DMS53 (cell line): ENCODE data around the gene JARID2.
"Not testable (repeated sequence)": the region's sequence is repeated elsewhere in the genome, so short reads cannot be mapped to it uniquely, and the experiment has no call there.

Experiments
- DNase-seq: peaks from one replicate; lab custom pipeline; 2025; lab: John Stamatoyannopoulos, UW

The JARID2 gene

GRCh38 chr6:15289456-15289855, 43.6 kb downstream of the JARID2 start:
- not testable (repeated sequence) for DNase-seq

GRCh38 chr6:15290067-15290680, 44.3 kb downstream of the JARID2 start:
- no peak for DNase-seq

GRCh38 chr6:15290962-15291704, 45.3 kb downstream of the JARID2 start:
- DNase-seq = no peak

GRCh38 chr6:15292721-15293302, 46.9 kb downstream of the JARID2 start:
- DNase-seq = no peak

- DNase-seq = peak; percentile 14
These were observed 47.8 kb downstream of the JARID2 start for GRCh38 chr6:15293674-15294073.

GRCh38 chr6:15294504-15294903, 48.6 kb downstream of the JARID2 start:
- DNase-seq = no peak

- DNase-seq = no peak
These were observed 50.4 kb downstream of the JARID2 start for GRCh38 chr6:15296249-15296648.

- no peak for DNase-seq
These were observed 50.9 kb downstream of the JARID2 start for GRCh38 chr6:15296735-15297134.

GRCh38 chr6:15297167-15297566, 51.3 kb downstream of the JARID2 start:
- not testable (repeated sequence) for DNase-seq

GRCh38 chr6:15297895-15298590, 52.2 kb downstream of the JARID2 start:
- no peak for DNase-seq

- no peak for DNase-seq
These were observed 53.7 kb downstream of the JARID2 start for GRCh38 chr6:15299430-15300131.

GRCh38 chr6:15301179-15302006, 55.5 kb downstream of the JARID2 start:
- DNase-seq = no peak

- no peak for DNase-seq
These were observed 57.5 kb downstream of the JARID2 start for GRCh38 chr6:15303162-15303919.

GRCh38 chr6:15303920-15304291, 58.0 kb downstream of the JARID2 start:
- no peak for DNase-seq

GRCh38 chr6:15304337-15305042, 58.6 kb downstream of the JARID2 start:
- DNase-seq = no peak

GRCh38 chr6:15305496-15305895, 59.6 kb downstream of the JARID2 start:
- no peak for DNase-seq

- no peak for DNase-seq
These were observed 60.0 kb downstream of the JARID2 start for GRCh38 chr6:15305909-15306308.

GRCh38 chr6:15308435-15309213, 62.8 kb downstream of the JARID2 start:
- no peak for DNase-seq
